HepG2 (cell line): ENCODE data around the gene CASP12. TPM values are rescaled to one million over a fixed set of nuclear protein-coding genes. Genes with fewer than 3 reads are reported as not detected.

Experiments used
- ATAC-seq: fragments of 200-7000 bp; cut with Tn5 transposase; 3 replicates; pipeline ENCODE4 v1.9.1; 2020; ENCODE audit warnings: mild to moderate bottlenecking, moderate library complexity
- BruUV-seq: library from RNA; stranded (reverse); fragments of 400-500 nt; replicated peaks from 2 replicates; lab custom pipeline; 2021; lab: Mats Ljungman, UMichigan
- CTCF ChIA-PET: fragments of 300-600 bp; formaldehyde crosslinking; extraction: SDS; loops from one replicate; lab custom pipeline; 2021; ENCODE audit warnings: low total read pairs, inconsistent platforms, low intra/inter-chr PET ratio; lab: Yijun Ruan, JAX
- POLR2A ChIA-PET: fragments of 350-600 bp; sonication (Branson Sonifier 250); formaldehyde crosslinking; loops from one replicate; lab custom pipeline; 2020; ENCODE audit warnings: antibody characterized with exemption, inconsistent platforms; lab: Yijun Ruan, JAX
- DNase-seq: peaks from one replicate; pipeline ENCODE4 v3.0.0-alpha.2; 2015; ENCODE audit warnings: low spot score
- FAIRE-seq: peaks from 3 replicates; lab custom pipeline; 2011; peaks lifted over from hg19 to GRCh38; lab: Jason Lieb, UNC
- H2AFZ ChIP-seq: one replicate; pipeline ENCODE4 v1.6.1; 2011; ENCODE audit warnings: low read length, inconsistent platforms
- H3K27ac ChIP-seq: fragments of 300-600 bp; 3 replicates; pipeline ENCODE4 v1.8.0; 2011; ENCODE audit warnings: mixed run types, mild to moderate bottlenecking, mixed read lengths, low read length, inconsistent platforms; ENCODE audit not compliant: insufficient read depth; ENCODE audit errors: extremely low read length
- H3K27me3 ChIP-seq, 2 experiments: fragments of 200-600 bp in 1 of 2; 2 replicates in 1 of 2; 3 replicates in 1 of 2; pipeline versions ENCODE4 v1.6.0 to v1.8.0; 2011; ENCODE audit warnings: low read length in 2 of 2, mild to moderate bottlenecking in 2 of 2, moderate library complexity in 2 of 2, inconsistent platforms in 1 of 2; ENCODE audit not compliant: insufficient read depth in 2 of 2, control insufficient read depth in 1 of 2
- H3K36me3 ChIP-seq, 2 experiments: fragments of 200-600 bp in 1 of 2; replicated peaks in 1 of 2; 2 replicates in 1 of 2; 3 replicates in 1 of 2; pipeline versions ENCODE4 v1.5.1 to v1.8.0; 2011; ENCODE audit warnings: low read length in 2 of 2, inconsistent platforms in 1 of 2; ENCODE audit not compliant: insufficient read depth in 2 of 2, control insufficient read depth in 1 of 2
- H3K4me1 ChIP-seq: 2 replicates; pipeline ENCODE4 v1.5.1; 2012; ENCODE audit warnings: low read length, inconsistent platforms; ENCODE audit not compliant: insufficient read depth
- H3K4me2 ChIP-seq: 2 replicates; pipeline ENCODE4 v1.6.0; 2011; ENCODE audit warnings: low read depth, low read length, inconsistent platforms
- H3K4me3 ChIP-seq, 3 experiments: fragments of 200-600 bp in 1 of 3; sonication (generic), shearing (Covaris generic) in 1 of 3; replicated peaks in 1 of 3; 2 replicates each; pipeline ENCODE4 v1.5.1; 2011 to 2016; ENCODE audit warnings: low read length in 3 of 3, inconsistent platforms in 2 of 3, low read depth in 2 of 3, mild to moderate bottlenecking in 2 of 3, control low read depth in 1 of 3, mixed read lengths in 1 of 3; ENCODE audit not compliant: insufficient read depth in 1 of 3
- H3K79me2 ChIP-seq: one replicate; pipeline ENCODE4 v1.6.1; 2011; ENCODE audit warnings: low read length, inconsistent platforms; ENCODE audit not compliant: insufficient read depth
- H3K9ac ChIP-seq: 2 replicates; pipeline ENCODE4 v1.6.0; 2011; ENCODE audit warnings: mild to moderate bottlenecking, low read depth, low read length, inconsistent platforms; ENCODE audit not compliant: insufficient read depth
- H3K9me3 ChIP-seq: 2 replicates; pipeline ENCODE4 v1.5.1; 2012; ENCODE audit warnings: mild to moderate bottlenecking, low read length
- H4K20me1 ChIP-seq: 2 replicates; pipeline ENCODE4 v1.6.0; 2011; ENCODE audit warnings: inconsistent platforms, mild to moderate bottlenecking, low read length, moderate library complexity; ENCODE audit not compliant: insufficient read depth
- AHDC1 ChIP-seq: sonication (generic); formaldehyde crosslinking; IDR thresholded peaks from 2 replicates; pipeline ENCODE4 v1.5.1; 2020; ENCODE audit warnings: mild to moderate bottlenecking, missing genetic modification reagents, borderline replicate concordance
- ARNT2 ChIP-seq: sonication (generic); formaldehyde crosslinking; IDR thresholded peaks from 2 replicates; pipeline ENCODE4 v1.8.0; 2022; ENCODE audit warnings: mild to moderate bottlenecking, low read depth, missing genetic modification reagents, moderate library complexity
- ATF5 ChIP-seq: sonication (generic); formaldehyde crosslinking; IDR thresholded peaks from 2 replicates; pipeline ENCODE4 v1.4.0; 2020; ENCODE audit warnings: mild to moderate bottlenecking, low read depth, missing genetic modification reagents
- CHD2 ChIP-seq: IDR thresholded peaks from 2 replicates; pipeline ENCODE4 v1.6.1; 2011; ENCODE audit warnings: low read depth, low read length, improper control_type of control experiment
- IRF2 ChIP-seq: IDR thresholded peaks from 2 replicates; pipeline ENCODE4 v1.6.1; 2018; ENCODE audit warnings: missing genetic modification reagents, missing compliant biosample characterization
- ISL2 ChIP-seq: sonication (generic); formaldehyde crosslinking; IDR thresholded peaks from 2 replicates; pipeline ENCODE4 v1.5.0; 2020; ENCODE audit warnings: missing genetic modification reagents
- ISX ChIP-seq: sonication (generic); formaldehyde crosslinking; conservative IDR thresholded peaks from 2 replicates; pipeline ENCODE4 v1.5.0; 2020; ENCODE audit warnings: missing genetic modification reagents
- NFE2 ChIP-seq: sonication (generic); formaldehyde crosslinking; IDR thresholded peaks from 2 replicates; pipeline ENCODE4 v1.4.0; 2020; ENCODE audit warnings: missing genetic modification reagents
- NR2C2 ChIP-seq: sonication (generic); formaldehyde crosslinking; IDR thresholded peaks from 2 replicates; pipeline ENCODE4 v1.4.0; 2020; ENCODE audit warnings: missing genetic modification reagents, mild to moderate bottlenecking, moderate library complexity, borderline replicate concordance
- SAFB2 ChIP-seq: sonication (generic); formaldehyde crosslinking; IDR thresholded peaks from 2 replicates; pipeline ENCODE4 v1.5.1; 2020; ENCODE audit warnings: missing genetic modification reagents, low read depth, mild to moderate bottlenecking, borderline replicate concordance
- SPEN ChIP-seq: sonication (generic); formaldehyde crosslinking; IDR thresholded peaks from 2 replicates; pipeline ENCODE4 v1.5.1; 2020; ENCODE audit warnings: low read depth, mild to moderate bottlenecking, missing genetic modification reagents
- TBX3 ChIP-seq: fragments of 450-650 bp; IDR thresholded peaks from 2 replicates; pipeline ENCODE4 v1.6.1; 2017; ENCODE audit warnings: antibody characterized with exemption, mild to moderate bottlenecking, inconsistent platforms, borderline replicate concordance
- ZNF609 ChIP-seq: sonication (generic); formaldehyde crosslinking; IDR thresholded peaks from 2 replicates; pipeline ENCODE4 v1.4.0; 2020; ENCODE audit warnings: mild to moderate bottlenecking, missing genetic modification reagents, borderline replicate concordance
- ZNF780A ChIP-seq: sonication (generic); formaldehyde crosslinking; IDR thresholded peaks from 2 replicates; pipeline ENCODE4 v1.8.0; 2022; ENCODE audit warnings: mild to moderate bottlenecking, missing genetic modification reagents, moderate library complexity
- WGBS: methylation state at CpG from one replicate; pipeline ENCODE4 v1.1.6; 2017; ENCODE audit warnings: low lambda C conversion rate; 5-methylcytosine and 5-hydroxymethylcytosine counted together
- in situ Hi-C: cut with HindIII; loops from 2 replicates; pipeline ENCODE4 v1.10.0; 2017; ENCODE audit warnings: low pct_unique_long_range_greater_than_20kb; ENCODE audit not compliant: extremely low pct_ligation_motif_present
- intact Hi-C: fragments of 100-400 bp; cut with micrococcal nuclease; formaldehyde crosslinking; loops from one replicate; pipeline ENCODE4 v1.10.0; 2022; ENCODE audit not compliant: unreplicated experiment
- polyA plus RNA-seq, 8 experiments: library from polyadenylated mRNA; depleted of rRNA in 3 of 8; stranded (reverse) in 7 of 8; unstranded in 1 of 8; fragments of >200 nt; fragmentation: Illumina TruSeq in 4 of 8; extraction: Trizol in 4 of 8; gene quantifications; 2 replicates each; pipeline versions ENCODE4 v1.2.1 to v1.2.3, GENCODE V29; 2011 to 2016; ENCODE audit warnings: low read depth in 4 of 8, missing spikeins in 1 of 8, mixed read lengths in 1 of 8; ENCODE audit not compliant: insufficient read depth in 1 of 8
- total RNA-seq, 5 experiments: library from RNA; depleted of rRNA; stranded (reverse); fragments of >200 nt; fragmentation: Illumina TruSeq; extraction: Trizol; gene quantifications; 2 replicates each; pipeline ENCODE4 v1.2.3, GENCODE V29; 2016; ENCODE audit warnings: low read depth in 1 of 5

The CASP12 gene
- total and polyA plus RNA-seq, 2 of the 13 experiments (the other 11 are each of a cell fraction or from before 2014, with no cell fraction given), result not detected

GRCh38 chr11:104876324-104876723, 21.9 kb downstream of the CASP12 start (continued):
- TF ChIP-seq ATF5 (CRISPR knock-in tag) (no peak), CHD2 (no peak), TBX3 (no peak), ZNF780A (CRISPR knock-in tag) (no peak), ZNF609 (no peak)

GRCh38 chr11:104873252-104873651, 25.0 kb downstream of the CASP12 start:
- Histone ChIP-seq H3K4me3 (no peak overlapping the region), H4K20me1 (no peaks in the 10 kb centered on the region), H3K4me2 (no peak overlapping the region), H3K36me3 (no peaks in the 10 kb centered on the region), H3K4me1 (no peaks in the 10 kb centered on the region), H2AFZ (no peak overlapping the region), H3K9ac (no peak overlapping the region), H3K27ac (no peak overlapping the region), H3K27me3 (no peaks in the 10 kb centered on the region), H3K9me3 (no peaks in the 10 kb centered on the region), H3K79me2 (no peaks in the 10 kb centered on the region)
- intact Hi-C loops, result no loop called here
- no TSS peak for BruUV-seq
- no peak for ATAC-seq
- in situ Hi-C loops, result no loop called here
- no peak for DNase-seq
- no peak for FAIRE-seq
- WGBS, result 29% methylated on average over 8 of the region's 8 CpGs
- POLR2A ChIA-PET, result no interaction called here
- CTCF ChIA-PET, result no interaction called here
- TF ChIP-seq IRF2 (CRISPR knock-in tag), result no peak
- TF ChIP-seq ISX (CRISPR knock-in tag), result no peak
- no peak for TF ChIP-seq NFE2
- no peak for TF ChIP-seq SPEN (CRISPR knock-in tag)
- no peak for TF ChIP-seq AHDC1 (CRISPR knock-in tag)
- no peak for TF ChIP-seq SAFB2 (CRISPR knock-in tag)
- no peak for TF ChIP-seq ARNT2 (CRISPR knock-in tag)
- TF ChIP-seq NR2C2 (CRISPR knock-in tag), result no peak
- no peak for TF ChIP-seq ISL2 (CRISPR knock-in tag)
